ENCODE results near the gene TRIP12. TPM values are rescaled to one million over a fixed set of nuclear protein-coding genes. Genes with fewer than 3 reads are reported as not detected.

The TRIP12 gene
- total RNA-seq, 4 donors from 2014 or later: 112 to 156 (median 129) TPM

- no peak overlapping the region for H3K4me3 ChIP-seq (ENCODE audit: low read depth, poor library complexity, severe bottlenecking)
- no peak for TF ChIP-seq POLR2A (IDR thresholded peaks at IDR 0.05)
- TF ChIP-seq CTCF (IDR thresholded peaks at IDR 0.05): no peak
- 87 to 90% methylated on average over 3 of the region's 3 CpGs for WGBS, 2 donors
- no peak for DNase-seq (ENCODE audit: low spot score in 2 of 2)
- intact Hi-C loops (cut with DNase I; ENCODE audit: low total_unique reads): no loop called here
Measured at GRCh38 chr2:229818230-229818629, 103.6 kb downstream of the TRIP12 start.

- intact Hi-C loops (cut with DNase I; ENCODE audit: low total_unique reads): no loop called here
Measured at GRCh38 chr2:229815858-229816257, 106.0 kb downstream of the TRIP12 start.

GRCh38 chr2:229815342-229815741, 106.5 kb downstream of the TRIP12 start:
- 85 to 93% methylated on average over 4 of the region's 4 CpGs for WGBS, 2 donors
- intact Hi-C loops (cut with DNase I; ENCODE audit: low total_unique reads): no loop called here
- H3K4me3 ChIP-seq (ENCODE audit: low read depth, poor library complexity, severe bottlenecking): no peak overlapping the region
- TF ChIP-seq POLR2A (IDR thresholded peaks at IDR 0.05): no peak
- no peak for DNase-seq (ENCODE audit: low spot score in 2 of 2)

More at GRCh38 chr2:229815858-229816257, 106.0 kb downstream of the TRIP12 start:
- WGBS, 2 donors: 52 to 64% methylated on average over 1 of the region's 1 CpG
- no peak overlapping the region for H3K4me3 ChIP-seq (ENCODE audit: low read depth, poor library complexity, severe bottlenecking)
- no peak for TF ChIP-seq POLR2A (IDR thresholded peaks at IDR 0.05)
- TF ChIP-seq CTCF (IDR thresholded peaks at IDR 0.05): no peak
- DNase-seq (ENCODE audit: low spot score in 2 of 2): no peak

- DNase-seq (ENCODE audit: low spot score in 2 of 2): no peak
- TF ChIP-seq CTCF (IDR thresholded peaks at IDR 0.05) (no peak), POLR2A (IDR thresholded peaks at IDR 0.05) (no peak)
- H3K4me3 ChIP-seq (ENCODE audit: low read depth, poor library complexity, severe bottlenecking): no peak overlapping the region
- 62 to 77% methylated on average over 3 of the region's 3 CpGs for WGBS, 2 donors
- intact Hi-C loops (cut with DNase I; ENCODE audit: low total_unique reads): no loop called here
Measured at GRCh38 chr2:229810786-229811185, 111.0 kb downstream of the TRIP12 start.

GRCh38 chr2:229805559-229805958, 116.2 kb downstream of the TRIP12 start:
- no peak for DNase-seq (ENCODE audit: low spot score in 2 of 2)
- intact Hi-C loops (cut with DNase I; ENCODE audit: low total_unique reads): no loop called here
- no peak overlapping the region for H3K4me3 ChIP-seq (ENCODE audit: low read depth, poor library complexity, severe bottlenecking)
- WGBS, 2 donors: 89 to 92% methylated on average over 6 of the region's 6 CpGs
- TF ChIP-seq CTCF (IDR thresholded peaks at IDR 0.05): no peak
- no peak for TF ChIP-seq POLR2A (IDR thresholded peaks at IDR 0.05)

GRCh38 chr2:229802785-229803184, 119.0 kb downstream of the TRIP12 start:
- no peak for DNase-seq (ENCODE audit: low spot score in 2 of 2)
- WGBS, 2 donors: 64 to 71% methylated on average over 5 of the region's 5 CpGs
- H3K4me3 ChIP-seq (ENCODE audit: low read depth, poor library complexity, severe bottlenecking): no peak overlapping the region
- TF ChIP-seq CTCF (IDR thresholded peaks at IDR 0.05): no peak
- no peak for TF ChIP-seq POLR2A (IDR thresholded peaks at IDR 0.05)
- intact Hi-C loops (cut with DNase I; ENCODE audit: low total_unique reads): no loop called here
